ENCODE results near the gene CDH4. TPM values are rescaled to one million over a fixed set of nuclear protein-coding genes. Genes with fewer than 3 reads are reported as not detected.

Gene CDH4
- total RNA-seq, 1 experiment from 2014 or later: not detected

DNA sequence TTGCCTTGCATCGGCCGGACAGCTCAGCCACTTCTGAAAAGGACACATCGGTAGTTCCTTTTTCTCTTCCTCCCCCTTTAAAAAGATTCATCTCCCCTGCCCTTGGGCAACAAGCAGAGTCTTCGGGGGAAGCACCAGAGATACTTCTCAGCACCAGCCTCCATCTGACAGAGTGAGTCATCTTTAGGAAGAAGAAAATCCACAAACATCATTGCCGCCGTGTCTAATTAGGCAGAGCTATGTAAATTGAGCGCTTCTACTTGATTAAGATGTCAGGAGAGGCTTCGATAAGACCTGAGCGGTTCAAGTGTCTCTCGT is 627.2 kb downstream of the CDH4 start:
- no peaks in the 10 kb centered on the region for H3K36me3 Mint-ChIP-seq (ENCODE audit: insufficient read depth, unreplicated experiment)
- Histone ChIP-seq H3K27me3 (replicated peaks; ENCODE audit: control insufficient read depth, insufficient read depth, low read length) (peaks cover 18% of the 10 kb centered on the region), H3K4me1 (no peaks in the 10 kb centered on the region), H3K36me3 (ENCODE audit: control insufficient read depth, insufficient read depth, low read length) (no peaks in the 10 kb centered on the region), H3K9me3 (0 out of 2 replicates have a peak, but pooled peaks cover 3% of the 10 kb centered on the region), H3K4me3 (ENCODE audit: low read depth, low read length) (no peak overlapping the region)
- ChIA-PET POLR2A (no interaction called here), CTCF (no interaction called here)
- DNase-seq: no peak
- no peaks in the 10 kb centered on the region for H3K4me1 Mint-ChIP-seq (ENCODE audit: low read depth, unreplicated experiment)
- no peak overlapping the region for H3K27ac Mint-ChIP-seq (ENCODE audit: unreplicated experiment)
- no TSS peak for BruUV-seq (replicated peaks)
- H3K9me3 Mint-ChIP-seq (ENCODE audit: unreplicated experiment): no peaks in the 10 kb centered on the region
- TF ChIP-seq, protein P1, sequence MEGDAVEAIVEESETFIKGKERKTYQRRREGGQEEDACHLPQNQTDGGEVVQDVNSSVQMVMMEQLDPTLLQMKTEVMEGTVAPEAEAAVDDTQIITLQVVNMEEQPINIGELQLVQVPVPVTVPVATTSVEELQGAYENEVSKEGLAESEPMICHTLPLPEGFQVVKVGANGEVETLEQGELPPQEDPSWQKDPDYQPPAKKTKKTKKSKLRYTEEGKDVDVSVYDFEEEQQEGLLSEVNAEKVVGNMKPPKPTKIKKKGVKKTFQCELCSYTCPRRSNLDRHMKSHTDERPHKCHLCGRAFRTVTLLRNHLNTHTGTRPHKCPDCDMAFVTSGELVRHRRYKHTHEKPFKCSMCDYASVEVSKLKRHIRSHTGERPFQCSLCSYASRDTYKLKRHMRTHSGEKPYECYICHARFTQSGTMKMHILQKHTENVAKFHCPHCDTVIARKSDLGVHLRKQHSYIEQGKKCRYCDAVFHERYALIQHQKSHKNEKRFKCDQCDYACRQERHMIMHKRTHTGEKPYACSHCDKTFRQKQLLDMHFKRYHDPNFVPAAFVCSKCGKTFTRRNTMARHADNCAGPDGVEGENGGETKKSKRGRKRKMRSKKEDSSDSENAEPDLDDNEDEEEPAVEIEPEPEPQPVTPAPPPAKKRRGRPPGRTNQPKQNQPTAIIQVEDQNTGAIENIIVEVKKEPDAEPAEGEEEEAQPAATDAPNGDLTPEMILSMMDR (IDR thresholded peaks at IDR 0.05; ENCODE audit: insufficient read depth in 1 of 2, low read depth in 1 of 2, low read length in 1 of 2, severe bottlenecking in 1 of 2, unreplicated experiment in 1 of 2): no peak
- H3K27me3 Mint-ChIP-seq (ENCODE audit: insufficient read depth, unreplicated experiment): peaks cover 71% of the 10 kb centered on the region
- no peak overlapping the region for H3K4me3 Mint-ChIP-seq (ENCODE audit: unreplicated experiment)
- intact Hi-C loops (cut with micrococcal nuclease; ENCODE audit: unreplicated experiment): no loop called here

DNA sequence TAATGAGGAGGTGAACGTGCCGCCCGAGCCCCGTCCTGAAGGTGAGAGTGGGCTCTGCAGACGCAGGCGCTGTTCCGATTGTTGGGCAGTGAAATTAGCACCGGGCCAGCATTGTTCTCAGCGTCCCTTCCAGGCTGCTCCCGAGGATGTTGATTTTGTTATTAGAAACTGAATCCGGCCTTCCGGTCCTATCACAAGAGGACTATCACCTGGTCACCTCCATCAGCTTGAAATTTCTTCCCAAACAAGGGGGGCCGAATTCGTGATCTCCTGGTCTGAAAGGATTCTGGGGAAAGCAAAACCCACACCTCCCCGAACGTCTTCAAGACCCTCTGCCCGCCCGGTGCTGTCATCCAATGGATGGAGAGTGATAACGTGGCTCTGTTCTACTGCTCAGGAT is 627.6 kb downstream of the CDH4 start:
- no peak overlapping the region for H3K4me3 Mint-ChIP-seq (ENCODE audit: unreplicated experiment)
- no peaks in the 10 kb centered on the region for H3K9me3 Mint-ChIP-seq (ENCODE audit: unreplicated experiment)
- H3K36me3 Mint-ChIP-seq (ENCODE audit: insufficient read depth, unreplicated experiment): no peaks in the 10 kb centered on the region
- no peak for DNase-seq
- POLR2A ChIA-PET: no interaction called here
- no peaks in the 10 kb centered on the region for H3K36me3 ChIP-seq (ENCODE audit: control insufficient read depth, insufficient read depth, low read length)
- TF ChIP-seq, protein P1 (IDR thresholded peaks at IDR 0.05; ENCODE audit: insufficient read depth in 1 of 2, low read depth in 1 of 2, low read length in 1 of 2, severe bottlenecking in 1 of 2, unreplicated experiment in 1 of 2): no peak
- no peaks in the 10 kb centered on the region for H3K4me1 Mint-ChIP-seq (ENCODE audit: low read depth, unreplicated experiment)
- 0 out of 2 replicates have a peak, but pooled peaks cover 3% of the 10 kb centered on the region for H3K9me3 ChIP-seq
- no peak overlapping the region for H3K27ac Mint-ChIP-seq (ENCODE audit: unreplicated experiment)
- no peak overlapping the region for H3K4me3 ChIP-seq (ENCODE audit: low read depth, low read length)
- CTCF ChIA-PET: no interaction called here
- BruUV-seq (replicated peaks): no TSS peak
- H3K27me3 ChIP-seq (replicated peaks; ENCODE audit: control insufficient read depth, insufficient read depth, low read length): peaks cover 18% of the 10 kb centered on the region
- intact Hi-C loops (cut with micrococcal nuclease; ENCODE audit: unreplicated experiment): no loop called here
- no peaks in the 10 kb centered on the region for H3K4me1 ChIP-seq
- peaks cover 69% of the 10 kb centered on the region for H3K27me3 Mint-ChIP-seq (ENCODE audit: insufficient read depth, unreplicated experiment)

DNA sequence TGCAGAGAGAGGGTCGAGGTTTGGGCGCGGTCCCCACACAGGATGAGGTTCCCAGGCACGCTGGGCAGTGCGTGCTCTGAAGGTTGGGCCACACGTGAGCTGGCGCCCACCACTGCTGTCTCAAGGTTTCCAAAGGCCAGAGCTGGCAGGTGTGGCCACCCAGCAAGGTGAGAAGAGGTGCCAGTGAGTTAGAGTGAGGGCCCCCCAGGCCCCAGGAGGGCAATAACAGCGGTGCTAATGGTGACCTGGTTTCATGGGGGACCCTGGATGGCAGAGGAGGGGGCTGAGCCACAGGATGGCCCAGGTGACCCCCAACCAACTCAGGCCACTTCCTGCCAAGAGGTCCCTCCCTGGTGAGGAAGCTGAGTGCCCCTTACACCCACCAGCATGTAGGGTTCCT is 628.6 kb downstream of the CDH4 start:
- Mint-ChIP-seq H3K9me3 (ENCODE audit: unreplicated experiment) (no peaks in the 10 kb centered on the region), H3K4me3 (ENCODE audit: unreplicated experiment) (no peak overlapping the region), H3K27me3 (ENCODE audit: insufficient read depth, unreplicated experiment) (peaks cover 63% of the 10 kb centered on the region), H3K27ac (ENCODE audit: unreplicated experiment) (no peak overlapping the region), H3K4me1 (ENCODE audit: low read depth, unreplicated experiment) (no peaks in the 10 kb centered on the region), H3K36me3 (ENCODE audit: insufficient read depth, unreplicated experiment) (no peaks in the 10 kb centered on the region)
- H3K36me3 ChIP-seq (ENCODE audit: control insufficient read depth, insufficient read depth, low read length): no peaks in the 10 kb centered on the region
- no peak for DNase-seq
- H3K27me3 ChIP-seq (replicated peaks; ENCODE audit: control insufficient read depth, insufficient read depth, low read length): peaks cover 16% of the 10 kb centered on the region
- no peaks in the 10 kb centered on the region for H3K4me1 ChIP-seq
- TF ChIP-seq, protein P1 (IDR thresholded peaks at IDR 0.05; ENCODE audit: insufficient read depth in 1 of 2, low read depth in 1 of 2, low read length in 1 of 2, severe bottlenecking in 1 of 2, unreplicated experiment in 1 of 2): no peak
- H3K4me3 ChIP-seq (ENCODE audit: low read depth, low read length): no peak overlapping the region
- no TSS peak for BruUV-seq (replicated peaks)
- POLR2A ChIA-PET: no interaction called here
- CTCF ChIA-PET: no interaction called here
- H3K9me3 ChIP-seq: 0 out of 2 replicates have a peak, but pooled peaks cover 3% of the 10 kb centered on the region
- intact Hi-C loops (cut with micrococcal nuclease; ENCODE audit: unreplicated experiment): no loop called here
